ENCODE measurements around the gene EML4.

DNA sequence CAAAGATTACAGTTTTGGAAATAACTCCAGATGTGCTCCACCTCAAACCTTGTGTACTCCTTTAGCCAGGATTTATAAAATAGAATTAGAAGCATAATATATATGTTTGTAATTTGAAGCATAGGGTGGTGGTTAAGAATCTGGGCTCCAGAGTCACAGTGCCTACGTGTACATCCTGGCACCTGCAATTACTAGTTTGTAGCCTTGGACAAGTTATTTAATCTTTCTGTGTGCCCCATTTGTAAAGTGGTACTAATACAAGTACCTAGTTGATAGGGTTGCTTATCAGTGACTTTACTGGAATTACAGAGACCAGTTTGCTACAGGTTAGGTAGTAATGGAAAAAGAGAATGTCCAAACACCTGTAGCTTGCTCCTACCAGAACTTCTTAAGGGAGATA lies 28.6 kb downstream of the EML4 start:
- no peak for TF ChIP-seq CTCF (IDR thresholded peaks at IDR 0.05)
- no peak for TF ChIP-seq EZH2 (IDR thresholded peaks at IDR 0.05; ENCODE audit: borderline replicate concordance, insufficient read depth, low read depth, low read length, poor library complexity, severe bottlenecking)
